Pancreas (tissue), 10 donors: ENCODE data around the gene SCN3B. TPM values are rescaled to one million over a fixed set of nuclear protein-coding genes. Genes with fewer than 3 reads are reported as not detected.

Source experiments
- ATAC-seq, 4 donors: fragments of 200-7000 bp; cut with Tn5 transposase; one replicate each; pipeline versions ENCODE4 v1.8.0 to v1.9.1; 2020; ENCODE audit warnings: mild to moderate bottlenecking in 4 of 4, moderate library complexity in 4 of 4
- DNase-seq, 6 donors: peaks; one replicate each; pipeline ENCODE4 v3.0.0-alpha.2; 2020
- FAIRE-seq: peaks from 2 replicates; lab custom pipeline; 2012; peaks lifted over from hg19 to GRCh38; lab: Jason Lieb, UNC
- H3K27ac ChIP-seq, 4 donors: fragments of 200-600 bp; sonication (generic); 1 replicate in 3 of 4; 2 replicates in 1 of 4; pipeline versions ENCODE4 v1.5.0 to v1.8.0; 2020
- H3K27me3 ChIP-seq, 4 donors: fragments of 200-600 bp; one replicate each; pipeline ENCODE4 v1.8.0; 2021
- H3K36me3 ChIP-seq, 3 donors: fragments of 200-600 bp; sonication (generic) in 1 of 3; one replicate each; pipeline versions ENCODE4 v1.5.0 to v1.8.0; 2020 to 2021
- H3K4me1 ChIP-seq, 3 donors: fragments of 200-600 bp; one replicate each; pipeline ENCODE4 v1.8.0; 2021
- H3K4me3 ChIP-seq, 4 donors: fragments of 200-600 bp; sonication (generic) in 2 of 4; one replicate each; pipeline versions ENCODE4 v1.5.0 to v1.8.0; 2020 to 2021
- H3K9me3 ChIP-seq, 4 donors: fragments of 200-600 bp; one replicate each; pipeline ENCODE4 v1.8.0; 2021
- CTCF ChIP-seq, 4 donors: fragments of 200-600 bp; sonication (generic) in 3 of 4; IDR thresholded peaks; one replicate each; pipeline versions ENCODE4 v1.5.0 to v1.8.0; 2021; ENCODE audit warnings: antibody characterized with exemption in 4 of 4
- WGBS, 2 donors: extraction: QIAGEN DNeasy Blood & Tissue Kit; methylation state at CpG; one replicate each; pipeline ENCODE4 v1.1.7; 2013; 5-methylcytosine and 5-hydroxymethylcytosine counted together
- intact Hi-C, 3 donors: fragments of 100-400 bp; cut with DNase I; formaldehyde crosslinking; loops; one replicate each; pipeline versions ENCODE4 v1.11.1 to v1.14.2; 2022
- polyA plus RNA-seq, 2 donors: library from polyadenylated mRNA; stranded (reverse); fragments of 200-250 nt; gene quantifications; one replicate each; pipeline ENCODE4 v1.2.3, GENCODE V29; 2013
- total RNA-seq, 6 donors: library from RNA; stranded (reverse); fragmentation: NEBNext Ultra II Directional in 4 of 6; extraction: Animal tissue kit (Norgen Biotek cat#: 25700) in 4 of 6; gene quantifications; one replicate each; pipeline versions ENCODE4 v1.2.1 to v1.2.4, GENCODE V29; 2021 to 2023
- donor health status: healthy with polysubstance abuse.
- donor health status: DM: no; HTN: no; CAD: no; lungs with moderate emphysema.
- donor health status: DM: no; HTN: no; CAD: no.
- donor health status: control.
- donor health status: control.
- donor health status: Bipolar disorder and iron deficiency.
- donor health status: DM: yes; HTN: yes; CAD: no.
- donor health status: DM: no; HTN: no; CAD: no.
- donor health status: DM: no; HTN: no; CAD: no.
- donor health status: DM: yes; HTN: yes; CAD: no.

Gene SCN3B
- total and polyA plus RNA-seq, 8 donors = 0.44 to 4.5 (median 1.1) TPM

- no peak for DNase-seq
- TF ChIP-seq CTCF (IDR thresholded peaks at IDR 0.05) = no peak
- Histone ChIP-seq H3K4me3 (no peak overlapping the region), H3K4me1 (no peaks in the 10 kb centered on the region), H3K27ac (no peak overlapping the region), H3K36me3 (no peaks in the 10 kb centered on the region), H3K27me3 (no peaks in the 10 kb centered on the region), H3K9me3 (no peaks in the 10 kb centered on the region)
- WGBS, 2 donors = 74 to 79% methylated on average over 4 of the region's 4 CpGs
- no peak for ATAC-seq
- no peak for FAIRE-seq
- intact Hi-C loops = no loop called here
Observed at GRCh38 chr11:123601136-123601535, 53.3 kb downstream of the SCN3B start.

- intact Hi-C loops = no loop called here
- ATAC-seq (no peak), DNase-seq (no peak), FAIRE-seq (no peak)
- no peak for TF ChIP-seq CTCF (IDR thresholded peaks at IDR 0.05)
- Histone ChIP-seq H3K27ac (no peak overlapping the region), H3K27me3 (no peaks in the 10 kb centered on the region), H3K4me1 (no peaks in the 10 kb centered on the region), H3K36me3 (no peaks in the 10 kb centered on the region), H3K4me3 (no peak overlapping the region), H3K9me3 (no peaks in the 10 kb centered on the region)
- 93 to 95% methylated on average over 2 of the region's 2 CpGs for WGBS, 2 donors
Observed at GRCh38 chr11:123597859-123598258, 56.6 kb downstream of the SCN3B start.

- WGBS, 2 donors = 59 to 64% methylated on average over 4 of the region's 4 CpGs
- no peak for FAIRE-seq
- no peak for ATAC-seq
- H3K27me3 ChIP-seq = no peaks in the 10 kb centered on the region
- intact Hi-C loops = no loop called here
- no peak overlapping the region for H3K27ac ChIP-seq
- no peak overlapping the region for H3K4me3 ChIP-seq
- no peak for TF ChIP-seq CTCF (IDR thresholded peaks at IDR 0.05)
- no peak for DNase-seq
- no peaks in the 10 kb centered on the region for H3K4me1 ChIP-seq
- no peaks in the 10 kb centered on the region for H3K9me3 ChIP-seq
- H3K36me3 ChIP-seq = no peaks in the 10 kb centered on the region
Observed at GRCh38 chr11:123594921-123595320, 59.5 kb downstream of the SCN3B start.

GRCh38 chr11:123594188-123594901 is 60.1 kb downstream of the SCN3B start:
- WGBS, 2 donors = 81 to 90% methylated on average over 8 of the region's 8 CpGs
- H3K4me1 ChIP-seq = no peaks in the 10 kb centered on the region
- TF ChIP-seq CTCF (IDR thresholded peaks at IDR 0.05) = no peak
- no peak overlapping the region for H3K27ac ChIP-seq
- ATAC-seq (no peak), FAIRE-seq (no peak), DNase-seq (no peak)
- no peak overlapping the region for H3K4me3 ChIP-seq
- intact Hi-C loops = no loop called here
- H3K36me3 ChIP-seq = no peaks in the 10 kb centered on the region
- no peaks in the 10 kb centered on the region for H3K27me3 ChIP-seq
- no peaks in the 10 kb centered on the region for H3K9me3 ChIP-seq

- no peak for TF ChIP-seq CTCF (IDR thresholded peaks at IDR 0.05)
- H3K27ac ChIP-seq = no peak overlapping the region
- ATAC-seq = no peak
- no peak for DNase-seq
- H3K36me3 ChIP-seq = no peaks in the 10 kb centered on the region
- no peaks in the 10 kb centered on the region for H3K4me1 ChIP-seq
- no peak overlapping the region for H3K4me3 ChIP-seq
- FAIRE-seq = no peak
- intact Hi-C loops = no loop called here
- 85 to 86% methylated on average over 5 of the region's 6 CpGs for WGBS, 2 donors
- H3K9me3 ChIP-seq = no peaks in the 10 kb centered on the region
- no peaks in the 10 kb centered on the region for H3K27me3 ChIP-seq
Observed at GRCh38 chr11:123593570-123593969, 60.9 kb downstream of the SCN3B start.
